ENCODE results near the gene ANKRD31.

GRCh38 chr5:75067434-75067833, 169.2 kb downstream of the ANKRD31 start:
- TF ChIP-seq, protein P1, sequence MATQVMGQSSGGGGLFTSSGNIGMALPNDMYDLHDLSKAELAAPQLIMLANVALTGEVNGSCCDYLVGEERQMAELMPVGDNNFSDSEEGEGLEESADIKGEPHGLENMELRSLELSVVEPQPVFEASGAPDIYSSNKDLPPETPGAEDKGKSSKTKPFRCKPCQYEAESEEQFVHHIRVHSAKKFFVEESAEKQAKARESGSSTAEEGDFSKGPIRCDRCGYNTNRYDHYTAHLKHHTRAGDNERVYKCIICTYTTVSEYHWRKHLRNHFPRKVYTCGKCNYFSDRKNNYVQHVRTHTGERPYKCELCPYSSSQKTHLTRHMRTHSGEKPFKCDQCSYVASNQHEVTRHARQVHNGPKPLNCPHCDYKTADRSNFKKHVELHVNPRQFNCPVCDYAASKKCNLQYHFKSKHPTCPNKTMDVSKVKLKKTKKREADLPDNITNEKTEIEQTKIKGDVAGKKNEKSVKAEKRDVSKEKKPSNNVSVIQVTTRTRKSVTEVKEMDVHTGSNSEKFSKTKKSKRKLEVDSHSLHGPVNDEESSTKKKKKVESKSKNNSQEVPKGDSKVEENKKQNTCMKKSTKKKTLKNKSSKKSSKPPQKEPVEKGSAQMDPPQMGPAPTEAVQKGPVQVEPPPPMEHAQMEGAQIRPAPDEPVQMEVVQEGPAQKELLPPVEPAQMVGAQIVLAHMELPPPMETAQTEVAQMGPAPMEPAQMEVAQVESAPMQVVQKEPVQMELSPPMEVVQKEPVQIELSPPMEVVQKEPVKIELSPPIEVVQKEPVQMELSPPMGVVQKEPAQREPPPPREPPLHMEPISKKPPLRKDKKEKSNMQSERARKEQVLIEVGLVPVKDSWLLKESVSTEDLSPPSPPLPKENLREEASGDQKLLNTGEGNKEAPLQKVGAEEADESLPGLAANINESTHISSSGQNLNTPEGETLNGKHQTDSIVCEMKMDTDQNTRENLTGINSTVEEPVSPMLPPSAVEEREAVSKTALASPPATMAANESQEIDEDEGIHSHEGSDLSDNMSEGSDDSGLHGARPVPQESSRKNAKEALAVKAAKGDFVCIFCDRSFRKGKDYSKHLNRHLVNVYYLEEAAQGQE (IDR thresholded peaks at IDR 0.05; ENCODE audit: insufficient read depth in 1 of 2, low read depth in 2 of 2, low read length in 1 of 2): no peak
- TF ChIP-seq CTCF (IDR thresholded peaks at IDR 0.05) (no peak), POLR2AphosphoS5 (IDR thresholded peaks at IDR 0.05; ENCODE audit: low read depth, low read length) (no peak), SIN3A (IDR thresholded peaks at IDR 0.05; ENCODE audit: borderline replicate concordance, insufficient read depth, low read depth, low read length) (no peak), TCF7L2 (IDR thresholded peaks at IDR 0.05; ENCODE audit: low read depth, low read length) (no peak)

All from Panc1 (cell line).